ENCODE data around the gene NOX3. TPM values are rescaled to one million over a fixed set of nuclear protein-coding genes. Genes with fewer than 3 reads are reported as not detected.

Gene NOX3
- total and polyA plus RNA-seq, 2 of the 8 experiments (the other 6 are each of a cell fraction or from before 2014, with no cell fraction given) = not detected

GRCh38 chr6:155466539-155466938 lies 10.9 kb upstream of the NOX3 start:
- DNase-seq (ENCODE audit: low read depth in 1 of 2, low spot score in 2 of 2) (no peak), FAIRE-seq (no peak)
- ChIA-PET CTCF (ENCODE audit: partially characterized antibody) (no interaction called here), POLR2A (ENCODE audit: partially characterized antibody) (no interaction called here)
- 93% methylated on average over 3 of the region's 3 CpGs; no CpG with 5 or more reads in 1 of the 2 experiments for WGBS, 2 experiments (ENCODE audit: extremely low coverage in 1 of 2, insufficient coverage in 1 of 2, insufficient read length in 1 of 2, insufficient replicate concordance in 2 of 2, low coverage in 1 of 2, low lambda C conversion rate in 2 of 2, missing lambda C conversion rate in 1 of 2)
- Histone ChIP-seq H2BK5ac (ENCODE audit: low read depth, low read length) (no peak overlapping the region), H3K4ac (replicated peaks; ENCODE audit: insufficient read length, low read depth, low read length) (no peak overlapping the region), H3K23ac (ENCODE audit: insufficient read length) (no peak overlapping the region), H2BK15ac (ENCODE audit: low read length) (no peak overlapping the region), H3K27me3 (replicated peaks in 1 of 4; ENCODE audit: control insufficient read depth in 3 of 4, extremely low read depth in 1 of 4, insufficient read depth in 3 of 4, low read length in 3 of 4) (no peaks in the 10 kb centered on the region), H3K79me1 (ENCODE audit: low read depth, low read length) (no peaks in the 10 kb centered on the region), H4K20me1 (replicated peaks in 1 of 2; ENCODE audit: control insufficient read depth in 1 of 2, insufficient read depth in 2 of 2, low read length in 2 of 2) (no peaks in the 10 kb centered on the region), H3K9me3 (ENCODE audit: insufficient read depth in 2 of 2, low read depth in 1 of 2, low read length in 1 of 2) (peaks cover 5 to 11% of the 10 kb centered on the region in 2 experiments), H3K27ac (ENCODE audit: low read depth, low read length) (no peak overlapping the region), H2BK20ac (ENCODE audit: low read length) (no peak overlapping the region), H3K9ac (replicated peaks in 1 of 4; ENCODE audit: extremely low read depth in 1 of 4, low read depth in 3 of 4, low read length in 3 of 4) (no peak overlapping the region), H2AFZ (ENCODE audit: low read length) (no peak overlapping the region), H2BK120ac (replicated peaks; ENCODE audit: low read depth, low read length) (no peak overlapping the region), H3K79me2 (ENCODE audit: control insufficient read depth in 1 of 2, insufficient read depth in 2 of 2, low read length in 2 of 2) (no peaks in the 10 kb centered on the region), H3K36me3 (ENCODE audit: control insufficient read depth in 2 of 4, insufficient read depth in 4 of 4, low read length in 3 of 4) (no peaks in the 10 kb centered on the region), H4K5ac (ENCODE audit: insufficient read length, low read depth, low read length) (no peak overlapping the region), H2BK12ac (ENCODE audit: low read depth, low read length) (no peak overlapping the region), H3K4me2 (ENCODE audit: insufficient read depth in 1 of 2, low read depth in 2 of 2, low read length in 2 of 2) (no peak overlapping the region), H2AK5ac (ENCODE audit: low read depth, low read length) (no peak overlapping the region), H4K8ac (ENCODE audit: extremely low read depth, insufficient read depth, low read length) (no peak overlapping the region), H3K4me3 (ENCODE audit: extremely low read depth in 1 of 4, insufficient read depth in 2 of 4, low read depth in 3 of 4, low read length in 4 of 4) (no peak overlapping the region), H4K91ac (replicated peaks; ENCODE audit: insufficient read length, low read length) (no peak overlapping the region), H3K4me1 (replicated peaks in 1 of 4; ENCODE audit: control insufficient read depth in 3 of 4, insufficient read depth in 4 of 4, low read length in 3 of 4) (no peaks in the 10 kb centered on the region; a peak in 1 of 7 replicates), H3K56ac (replicated peaks; ENCODE audit: insufficient read length, low read depth, low read length) (no peak overlapping the region), H3K23me2 (ENCODE audit: low read depth, low read length) (no peaks in the 10 kb centered on the region), H3K14ac (ENCODE audit: insufficient read length) (no peak overlapping the region), H3K18ac (ENCODE audit: extremely low read depth, low read length) (no peak overlapping the region)
- no peak for TF ChIP-seq JUND (IDR thresholded peaks at IDR 0.05; ENCODE audit: low read length)
- no peak for TF ChIP-seq CHD2 (IDR thresholded peaks at IDR 0.05; ENCODE audit: low read length)
- no peak for TF ChIP-seq JUN (IDR thresholded peaks at IDR 0.05; ENCODE audit: low read depth, low read length)
- TF ChIP-seq BRCA1 (IDR thresholded peaks at IDR 0.05; ENCODE audit: low read depth, low read length) = no peak
- no peak for TF ChIP-seq ZNF274 (IDR thresholded peaks at IDR 0.05; ENCODE audit: borderline replicate concordance, extremely low read depth, low read length)
- TF ChIP-seq FOSL1 (IDR thresholded peaks at IDR 0.05; ENCODE audit: insufficient read depth, low read depth, low read length) = no peak
- no peak for TF ChIP-seq TAF1 (IDR thresholded peaks at IDR 0.05; ENCODE audit: low read depth, low read length)
- no peak for TF ChIP-seq SP4 (IDR thresholded peaks at IDR 0.05; ENCODE audit: low read length)
- no peak for TF ChIP-seq EP300 (IDR thresholded peaks at IDR 0.05; ENCODE audit: borderline replicate concordance in 1 of 2, low read depth in 2 of 2, low read length in 2 of 2)
- TF ChIP-seq GABPA (IDR thresholded peaks at IDR 0.05; ENCODE audit: borderline replicate concordance, insufficient read depth, low read length) = no peak
